HG02763 (cell line): ENCODE measurements around the gene FBXO47.

Experiments
- ATAC-seq: cut with Tn5 transposase; IDR thresholded peaks from one replicate; pipeline ENCODE4 v1.9.1; 2021; ENCODE audit warnings: mild to moderate bottlenecking, moderate library complexity; ENCODE audit not compliant: unreplicated experiment

Gene FBXO47

GRCh38 chr17:38906460-38907228 is 60.6 kb downstream of the FBXO47 start:
- no peak for ATAC-seq

- ATAC-seq: no peak
These were observed 61.8 kb downstream of the FBXO47 start for GRCh38 chr17:38905375-38905774.

GRCh38 chr17:38904892-38905291 is 62.3 kb downstream of the FBXO47 start:
- ATAC-seq: no peak

- no peak for ATAC-seq
These were observed 63.8 kb downstream of the FBXO47 start for GRCh38 chr17:38903404-38903803.

GRCh38 chr17:38900978-38901656 is 66.1 kb downstream of the FBXO47 start:
- no peak for ATAC-seq

- ATAC-seq: peak; percentile 2
These were observed 67.8 kb downstream of the FBXO47 start for GRCh38 chr17:38899421-38899820.

- ATAC-seq: peak; percentile 77
These were observed 68.3 kb downstream of the FBXO47 start for GRCh38 chr17:38898812-38899348.

- ATAC-seq: peak; percentile 16
These were observed 68.9 kb downstream of the FBXO47 start for GRCh38 chr17:38898291-38898679.

GRCh38 chr17:38897671-38898290 is 69.4 kb downstream of the FBXO47 start:
- no peak for ATAC-seq

- ATAC-seq: no peak
These were observed 70.0 kb downstream of the FBXO47 start for GRCh38 chr17:38897176-38897575.

- no peak for ATAC-seq
These were observed 70.8 kb downstream of the FBXO47 start for GRCh38 chr17:38896346-38896954.

GRCh38 chr17:38894276-38894675 is 72.9 kb downstream of the FBXO47 start:
- no peak for ATAC-seq

GRCh38 chr17:38893607-38894006 is 73.6 kb downstream of the FBXO47 start:
- ATAC-seq: no peak

GRCh38 chr17:38893113-38893512 is 74.1 kb downstream of the FBXO47 start:
- ATAC-seq: no peak

GRCh38 chr17:38892620-38893019 is 74.6 kb downstream of the FBXO47 start:
- no peak for ATAC-seq

GRCh38 chr17:38892083-38892482 is 75.1 kb downstream of the FBXO47 start:
- no peak for ATAC-seq

GRCh38 chr17:38891441-38891840 is 75.8 kb downstream of the FBXO47 start:
- no peak for ATAC-seq

GRCh38 chr17:38890410-38890746 is 76.8 kb downstream of the FBXO47 start:
- no peak for ATAC-seq

GRCh38 chr17:38889745-38890409 is 77.3 kb downstream of the FBXO47 start:
- no peak for ATAC-seq

- ATAC-seq: no peak
These were observed 78.4 kb downstream of the FBXO47 start for GRCh38 chr17:38888842-38889241.

- ATAC-seq: no peak
These were observed 80.6 kb downstream of the FBXO47 start for GRCh38 chr17:38886643-38887010.
